HepG2 (cell line): ENCODE results near the gene DAD1. TPM values are rescaled to one million over a fixed set of nuclear protein-coding genes. Genes with fewer than 3 reads are reported as not detected.

Experiments
- ATF7 ChIP-seq, 2 experiments: fragments of 450-650 bp in 1 of 2; sonication (generic) in 1 of 2; formaldehyde crosslinking in 1 of 2; IDR thresholded peaks; 2 replicates each; pipeline versions ENCODE4 v1.4.0 to v1.6.1; 2016 to 2020; ENCODE audit warnings: antibody characterized with exemption in 1 of 2, mild to moderate bottlenecking in 1 of 2, missing genetic modification reagents in 1 of 2
- CENPX ChIP-seq: sonication (generic); formaldehyde crosslinking; IDR thresholded peaks from 2 replicates; pipeline ENCODE4 v1.9.0; 2021; ENCODE audit warnings: mild to moderate bottlenecking, missing genetic modification reagents, moderate library complexity
- ESRRA ChIP-seq: sonication (generic); formaldehyde crosslinking; IDR thresholded peaks from 2 replicates; pipeline ENCODE4 v1.5.1; 2020; ENCODE audit warnings: mild to moderate bottlenecking, low read depth, missing genetic modification reagents
- FOSL2 ChIP-seq: sonication (generic); formaldehyde crosslinking; IDR thresholded peaks from 2 replicates; pipeline ENCODE4 v1.4.0; 2020; ENCODE audit warnings: missing genetic modification reagents
- GABPB1 ChIP-seq: IDR thresholded peaks from 2 replicates; pipeline ENCODE4 v1.6.1; 2016; ENCODE audit warnings: mild to moderate bottlenecking, missing genetic modification reagents, moderate library complexity, missing compliant biosample characterization
- GMEB1 ChIP-seq: sonication (generic); formaldehyde crosslinking; IDR thresholded peaks from 2 replicates; pipeline ENCODE4 v1.5.1; 2020; ENCODE audit warnings: missing genetic modification reagents, mild to moderate bottlenecking, borderline replicate concordance
- GPBP1L1 ChIP-seq: sonication (generic); formaldehyde crosslinking; IDR thresholded peaks from 2 replicates; pipeline ENCODE4 v1.5.0; 2020; ENCODE audit warnings: mild to moderate bottlenecking, missing genetic modification reagents
- HBP1 ChIP-seq: IDR thresholded peaks from 2 replicates; pipeline ENCODE4 v1.6.1; 2016; ENCODE audit warnings: low read depth, control low read depth
- IKZF1 ChIP-seq: fragments of 450-650 bp; IDR thresholded peaks from 2 replicates; pipeline ENCODE4 v1.7.1; 2016
- KLF9 ChIP-seq: IDR thresholded peaks from 2 replicates; pipeline ENCODE4 v1.6.1; 2016; ENCODE audit warnings: low read depth
- PHF8 ChIP-seq: sonication (generic); formaldehyde crosslinking; IDR thresholded peaks from 2 replicates; pipeline ENCODE4 v1.5.0; 2020; ENCODE audit warnings: missing genetic modification reagents
- TCF7 ChIP-seq: sonication (generic); IDR thresholded peaks from 2 replicates; pipeline ENCODE4 v1.6.1; 2016; ENCODE audit warnings: antibody characterized with exemption, low read depth
- THAP7 ChIP-seq: sonication (generic); formaldehyde crosslinking; IDR thresholded peaks from 2 replicates; pipeline ENCODE4 v1.8.1; 2023; ENCODE audit warnings: mild to moderate bottlenecking, missing genetic modification reagents
- THYN1 ChIP-seq: sonication (generic); formaldehyde crosslinking; IDR thresholded peaks from 2 replicates; pipeline ENCODE4 v1.8.1; 2023; ENCODE audit warnings: low read depth, mild to moderate bottlenecking, moderate library complexity, missing genetic modification reagents, borderline replicate concordance
- ZMAT5 ChIP-seq: sonication (generic); formaldehyde crosslinking; IDR thresholded peaks from 2 replicates; pipeline ENCODE4 v1.5.0; 2020; ENCODE audit warnings: mild to moderate bottlenecking, low read depth, missing genetic modification reagents, borderline replicate concordance
- ZNF24 ChIP-seq: fragments of 450-650 bp; IDR thresholded peaks from 2 replicates; pipeline ENCODE4 v1.6.1; 2017; ENCODE audit warnings: antibody characterized with exemption, mild to moderate bottlenecking
- ZNF383 ChIP-seq: sonication (generic); formaldehyde crosslinking; IDR thresholded peaks from 2 replicates; pipeline ENCODE4 v1.4.0; 2020; ENCODE audit warnings: missing genetic modification reagents, mild to moderate bottlenecking, borderline replicate concordance
- ZNF577 ChIP-seq: sonication (generic); formaldehyde crosslinking; IDR thresholded peaks from 2 replicates; pipeline ENCODE4 v1.4.0; 2020; ENCODE audit warnings: mild to moderate bottlenecking, low read depth, missing genetic modification reagents, borderline replicate concordance
- ZNF580 ChIP-seq: IDR thresholded peaks from 2 replicates; pipeline ENCODE4 v1.6.1; 2016; ENCODE audit warnings: low read depth, borderline replicate concordance
- ZNF605 ChIP-seq: sonication (generic); formaldehyde crosslinking; IDR thresholded peaks from 2 replicates; pipeline ENCODE4 v1.8.0; 2022; ENCODE audit warnings: mild to moderate bottlenecking, missing genetic modification reagents
- ZNF777 ChIP-seq: sonication (generic); formaldehyde crosslinking; IDR thresholded peaks from 2 replicates; pipeline ENCODE4 v1.4.0; 2020; ENCODE audit warnings: missing genetic modification reagents
- ZNF782 ChIP-seq: sonication (generic); formaldehyde crosslinking; IDR thresholded peaks from 2 replicates; pipeline ENCODE4 v1.4.0; 2020; ENCODE audit warnings: missing genetic modification reagents, mild to moderate bottlenecking, borderline replicate concordance
- ZSCAN21 ChIP-seq: sonication (generic); formaldehyde crosslinking; IDR thresholded peaks from 2 replicates; pipeline ENCODE4 v1.8.0; 2022; ENCODE audit warnings: mild to moderate bottlenecking, missing genetic modification reagents, moderate library complexity, borderline replicate concordance
- polyA plus RNA-seq, 8 experiments: library from polyadenylated mRNA; depleted of rRNA in 3 of 8; stranded (reverse) in 7 of 8; unstranded in 1 of 8; fragments of >200 nt; fragmentation: Illumina TruSeq in 4 of 8; extraction: Trizol in 4 of 8; gene quantifications; 2 replicates each; pipeline versions ENCODE4 v1.2.1 to v1.2.3, GENCODE V29; 2011 to 2016; ENCODE audit warnings: low read depth in 4 of 8, missing spikeins in 1 of 8, mixed read lengths in 1 of 8; ENCODE audit not compliant: insufficient read depth in 1 of 8
- total RNA-seq, 5 experiments: library from RNA; depleted of rRNA; stranded (reverse); fragments of >200 nt; fragmentation: Illumina TruSeq; extraction: Trizol; gene quantifications; 2 replicates each; pipeline ENCODE4 v1.2.3, GENCODE V29; 2016; ENCODE audit warnings: low read depth in 1 of 5

The DAD1 gene
- total and polyA plus RNA-seq, 2 of the 13 experiments (the other 11 are each of a cell fraction or from before 2014, with no cell fraction given): 558 to 626 TPM

- TF ChIP-seq ZNF580 (CRISPR knock-in tag): 0 out of 2 replicates have a peak, but pooled peaks have one; percentile 35
- TF ChIP-seq ZSCAN21: peak; percentile 64
- TF ChIP-seq KLF9 (CRISPR knock-in tag): peak; percentile 95; the same call in 1 of the 2 replicates
- TF ChIP-seq ZNF605 (CRISPR knock-in tag): peak; percentile 90; the same call in 1 of the 2 replicates
- TF ChIP-seq ATF7 (IDR thresholded peaks at IDR 0.05): no peak
- peak; percentile 74 for TF ChIP-seq ATF7 (CRISPR knock-in tag; IDR thresholded peaks at IDR 0.05)
- no peak for TF ChIP-seq IKZF1
- no peak; the same call in 1 of the 2 replicates for TF ChIP-seq GMEB1 (CRISPR knock-in tag)
- TF ChIP-seq FOSL2 (CRISPR knock-in tag): no peak
- peak; percentile 89 for TF ChIP-seq PHF8 (CRISPR knock-in tag)
- 0 out of 2 replicates have a peak, but pooled peaks have one; percentile 62 for TF ChIP-seq ZNF782 (CRISPR knock-in tag)
- peak; percentile 44; the same call in 1 of the 2 replicates for TF ChIP-seq ESRRA (CRISPR knock-in tag)
- no peak for TF ChIP-seq GPBP1L1 (CRISPR knock-in tag)
- TF ChIP-seq ZNF24: no peak
- peak; percentile 76; the same call in 1 of the 2 replicates for TF ChIP-seq ZNF383 (CRISPR knock-in tag)
- no peak for TF ChIP-seq TCF7
- no peak for TF ChIP-seq CENPX (CRISPR knock-in tag)
- peak; percentile 88 for TF ChIP-seq THAP7
- TF ChIP-seq GABPB1 (CRISPR knock-in tag): peak; percentile 71
- TF ChIP-seq THYN1 (CRISPR knock-in tag): no peak
- TF ChIP-seq ZNF777: peak; percentile 71
- peak; percentile 95 for TF ChIP-seq HBP1 (CRISPR knock-in tag)
- TF ChIP-seq ZMAT5 (CRISPR knock-in tag): no peak
- TF ChIP-seq ZNF577 (CRISPR knock-in tag): no peak
These were observed 9.3 kb upstream of the DAD1 start, which contains the start of gene ABHD4 (continued) for GRCh38 chr14:22598099-22598895.
